MM.1S (cell line): Measurements from ENCODE around the gene NRP2.

Experiments
- DNase-seq: peaks from one replicate; pipeline ENCODE4 v3.0.0-alpha.2; 2015
- H2AFZ ChIP-seq: fragments of 300-600 bp; sonication (generic); 2 replicates; pipeline ENCODE4 v1.6.0; 2016; ENCODE audit warnings: antibody characterized with exemption, low read length
- H3F3A ChIP-seq: fragments of 300-600 bp; sonication (generic); 2 replicates; pipeline ENCODE4 v1.6.1; 2016; ENCODE audit warnings: mild to moderate bottlenecking, antibody characterized with exemption, low read length, moderate library complexity, mixed read lengths; ENCODE audit not compliant: insufficient read depth
- H3K27ac ChIP-seq: fragments of 300-600 bp; sonication (generic); 2 replicates; pipeline ENCODE4 v1.5.1; 2016; ENCODE audit warnings: mild to moderate bottlenecking, low read length
- H3K27me3 ChIP-seq: fragments of 300-600 bp; sonication (generic); replicated peaks from 2 replicates; pipeline ENCODE4 v1.6.0; 2016; ENCODE audit warnings: low read length; ENCODE audit not compliant: insufficient read depth
- H3K36me3 ChIP-seq: fragments of 300-600 bp; sonication (generic); replicated peaks from 2 replicates; pipeline ENCODE4 v1.6.1; 2016; ENCODE audit warnings: mild to moderate bottlenecking, low read length, mixed read lengths; ENCODE audit not compliant: insufficient read depth
- H3K4me1 ChIP-seq: fragments of 300-600 bp; sonication (generic); 2 replicates; pipeline ENCODE4 v1.6.1; 2016; ENCODE audit warnings: low read length, mixed read lengths
- H3K4me2 ChIP-seq: fragments of 300-600 bp; sonication (generic); 2 replicates; pipeline ENCODE4 v1.6.0; 2016; ENCODE audit warnings: low read depth, low read length
- H3K4me3 ChIP-seq: fragments of 300-600 bp; sonication (generic); 2 replicates; pipeline ENCODE4 v1.5.1; 2016; ENCODE audit warnings: low read length, mixed read lengths
- H3K79me2 ChIP-seq: fragments of 300-600 bp; sonication (generic); 2 replicates; pipeline ENCODE4 v1.6.1; 2016; ENCODE audit warnings: mixed run types, low read length, mixed read lengths
- H3K9ac ChIP-seq: fragments of 300-600 bp; sonication (generic); 2 replicates; pipeline ENCODE4 v1.6.1; 2016; ENCODE audit warnings: low read length, mixed read lengths
- H3K9me2 ChIP-seq: fragments of 300-600 bp; sonication (generic); replicated peaks from 2 replicates; pipeline ENCODE4 v1.6.1; 2016; ENCODE audit warnings: mild to moderate bottlenecking, low read length, mixed read lengths; ENCODE audit not compliant: insufficient read depth
- H3K9me3 ChIP-seq: fragments of 300-600 bp; sonication (generic); replicated peaks from 2 replicates; pipeline ENCODE4 v1.6.1; 2016; ENCODE audit warnings: mild to moderate bottlenecking, low read length, mixed read lengths; ENCODE audit not compliant: insufficient read depth
- H4K20me1 ChIP-seq: fragments of 300-600 bp; sonication (generic); 2 replicates; pipeline ENCODE4 v1.6.1; 2016; ENCODE audit warnings: mild to moderate bottlenecking, low read length, moderate library complexity, mixed read lengths; ENCODE audit not compliant: insufficient read depth
- EZH2 ChIP-seq: fragments of 300-600 bp; sonication (generic); optimal IDR thresholded peaks from 2 replicates; pipeline ENCODE3; 2017; ENCODE audit warnings: low read depth, mild to moderate bottlenecking, antibody characterized with exemption, low read length, mixed read lengths
- EZH2phosphoT487 ChIP-seq: fragments of 300-600 bp; sonication (generic); IDR thresholded peaks from 2 replicates; pipeline ENCODE4 v1.6.1; 2018; ENCODE audit warnings: antibody characterized with exemption, low read length
- TF ChIP-seq, protein P1 (sequence below): fragments of 300-600 bp; sonication (generic); IDR thresholded peaks from 2 replicates; pipeline ENCODE4 v1.5.1; 2016; ENCODE audit warnings: antibody characterized with exemption, low read length, mixed read lengths

NRP2 gene

DNA sequence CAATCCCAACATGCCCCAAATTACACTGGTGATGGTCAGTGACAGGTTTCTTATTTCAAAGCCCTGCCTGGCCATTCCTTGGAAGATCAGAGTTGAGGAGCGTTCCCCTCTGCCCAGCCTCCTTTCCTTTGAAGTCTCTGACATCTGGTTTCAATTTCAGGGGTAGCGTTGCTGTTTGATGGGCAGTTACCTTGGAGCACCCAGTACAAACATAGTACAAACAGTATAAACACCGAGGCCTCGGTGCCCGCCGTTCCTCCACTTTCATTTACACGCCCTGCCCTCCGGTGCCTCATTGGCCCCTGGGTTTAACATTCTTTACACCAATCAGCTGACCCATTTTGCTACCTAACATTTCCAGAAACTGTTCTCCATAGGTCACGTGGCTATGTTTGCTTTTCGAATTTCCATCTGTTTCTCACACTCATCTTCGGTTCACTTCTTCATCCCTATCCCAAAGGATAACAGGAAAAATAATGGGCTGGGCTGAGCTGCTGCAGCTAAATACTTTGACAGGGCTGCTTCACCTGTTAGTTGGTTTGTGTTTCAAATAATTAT is 65.6 kb downstream of the NRP2 start:
- Histone ChIP-seq H3K4me1 (no peaks in the 10 kb centered on the region), H4K20me1 (no peaks in the 10 kb centered on the region), H3K9ac (no peak overlapping the region), H3K79me2 (no peaks in the 10 kb centered on the region), H3K9me3 (no peaks in the 10 kb centered on the region), H3K9me2 (no peaks in the 10 kb centered on the region), H3K27me3 (no peaks in the 10 kb centered on the region), H3K27ac (no peak overlapping the region), H2AFZ (no peak overlapping the region), H3K4me2 (no peak overlapping the region), H3K4me3 (no peak overlapping the region), H3F3A (no peaks in the 10 kb centered on the region), H3K36me3 (no peaks in the 10 kb centered on the region)
- TF ChIP-seq EZH2phosphoT487 (no peak), EZH2 (no peak)
- TF ChIP-seq, protein P1, sequence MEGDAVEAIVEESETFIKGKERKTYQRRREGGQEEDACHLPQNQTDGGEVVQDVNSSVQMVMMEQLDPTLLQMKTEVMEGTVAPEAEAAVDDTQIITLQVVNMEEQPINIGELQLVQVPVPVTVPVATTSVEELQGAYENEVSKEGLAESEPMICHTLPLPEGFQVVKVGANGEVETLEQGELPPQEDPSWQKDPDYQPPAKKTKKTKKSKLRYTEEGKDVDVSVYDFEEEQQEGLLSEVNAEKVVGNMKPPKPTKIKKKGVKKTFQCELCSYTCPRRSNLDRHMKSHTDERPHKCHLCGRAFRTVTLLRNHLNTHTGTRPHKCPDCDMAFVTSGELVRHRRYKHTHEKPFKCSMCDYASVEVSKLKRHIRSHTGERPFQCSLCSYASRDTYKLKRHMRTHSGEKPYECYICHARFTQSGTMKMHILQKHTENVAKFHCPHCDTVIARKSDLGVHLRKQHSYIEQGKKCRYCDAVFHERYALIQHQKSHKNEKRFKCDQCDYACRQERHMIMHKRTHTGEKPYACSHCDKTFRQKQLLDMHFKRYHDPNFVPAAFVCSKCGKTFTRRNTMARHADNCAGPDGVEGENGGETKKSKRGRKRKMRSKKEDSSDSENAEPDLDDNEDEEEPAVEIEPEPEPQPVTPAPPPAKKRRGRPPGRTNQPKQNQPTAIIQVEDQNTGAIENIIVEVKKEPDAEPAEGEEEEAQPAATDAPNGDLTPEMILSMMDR, result no peak
- no peak for DNase-seq

DNA sequence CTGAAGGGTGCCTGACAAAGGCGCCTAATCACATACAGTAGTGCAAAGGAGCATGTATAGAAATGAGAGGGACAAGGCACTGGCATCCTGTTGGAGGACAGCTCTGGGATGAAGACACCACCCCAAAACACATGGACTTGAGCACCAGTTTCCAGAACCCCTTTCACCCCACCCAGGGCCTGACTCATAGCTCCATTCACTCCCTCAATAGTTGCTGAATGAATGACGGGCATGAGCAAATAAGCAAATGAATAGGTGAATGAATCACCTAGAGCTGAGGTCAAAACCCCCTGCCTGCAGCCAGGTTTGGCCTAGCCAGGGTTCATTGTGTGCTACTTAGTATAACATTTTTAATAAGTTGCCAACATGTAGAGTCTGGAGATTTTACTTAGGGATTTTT is 66.3 kb downstream of the NRP2 start:
- Histone ChIP-seq H3K4me1 (no peaks in the 10 kb centered on the region), H3F3A (no peaks in the 10 kb centered on the region), H3K9me3 (no peaks in the 10 kb centered on the region), H4K20me1 (no peaks in the 10 kb centered on the region), H3K36me3 (no peaks in the 10 kb centered on the region), H3K27me3 (no peaks in the 10 kb centered on the region), H2AFZ (no peak overlapping the region), H3K4me3 (no peak overlapping the region), H3K9me2 (no peaks in the 10 kb centered on the region), H3K79me2 (no peaks in the 10 kb centered on the region), H3K4me2 (no peak overlapping the region), H3K9ac (no peak overlapping the region), H3K27ac (no peak overlapping the region)
- TF ChIP-seq EZH2 (no peak), EZH2phosphoT487 (no peak)
- TF ChIP-seq, protein P1, result no peak
- no peak for DNase-seq

DNA sequence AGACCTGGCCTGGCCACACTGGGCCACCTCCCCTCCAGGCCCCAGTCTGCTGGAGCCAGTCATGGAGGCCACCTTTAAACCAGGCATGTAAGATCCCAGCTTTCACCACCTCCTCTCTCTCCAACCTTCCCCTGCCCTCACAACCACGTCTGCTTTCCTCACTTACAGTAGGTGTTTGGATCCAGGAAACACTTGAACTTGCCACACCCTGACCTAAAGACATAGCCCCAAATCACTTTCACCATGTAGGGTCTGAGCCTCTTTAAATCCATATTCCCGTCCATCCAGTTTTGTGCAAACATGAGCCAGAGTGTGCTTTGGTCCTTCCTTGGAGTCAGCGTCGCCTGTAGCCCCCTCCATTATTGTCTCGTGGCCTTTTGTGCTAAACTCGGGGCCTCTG is 66.8 kb downstream of the NRP2 start:
- no peaks in the 10 kb centered on the region for H3K9me2 ChIP-seq
- H3K4me2 ChIP-seq, result no peak overlapping the region
- no peak overlapping the region for H2AFZ ChIP-seq
- DNase-seq, result no peak
- no peak overlapping the region for H3K4me3 ChIP-seq
- H4K20me1 ChIP-seq, result no peaks in the 10 kb centered on the region
- no peak overlapping the region for H3K27ac ChIP-seq
- TF ChIP-seq EZH2, result no peak
- no peak overlapping the region for H3K9ac ChIP-seq
- no peaks in the 10 kb centered on the region for H3F3A ChIP-seq
- no peaks in the 10 kb centered on the region for H3K27me3 ChIP-seq
- no peaks in the 10 kb centered on the region for H3K79me2 ChIP-seq
- H3K36me3 ChIP-seq, result no peaks in the 10 kb centered on the region
- no peaks in the 10 kb centered on the region for H3K4me1 ChIP-seq
- no peaks in the 10 kb centered on the region for H3K9me3 ChIP-seq

DNA sequence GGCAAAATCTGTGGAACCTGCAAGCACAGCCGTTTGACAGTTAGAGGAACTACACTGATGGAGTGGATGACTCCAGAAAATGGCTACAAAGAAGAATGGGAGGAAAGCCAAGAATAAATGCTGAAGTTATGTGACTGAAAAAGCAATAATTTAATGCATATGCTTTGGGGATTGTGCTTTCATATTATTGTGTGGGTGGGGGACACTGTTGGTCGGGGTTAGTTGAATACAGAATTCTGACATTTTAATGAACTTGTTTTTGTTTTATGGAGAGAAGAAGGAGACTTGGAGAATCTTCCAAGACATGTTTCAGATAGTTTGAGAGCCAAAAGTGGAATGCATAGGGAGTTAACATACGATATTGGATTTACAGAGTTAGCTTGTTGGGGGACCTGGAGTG is 68.5 kb downstream of the NRP2 start:
- Histone ChIP-seq H3K36me3 (no peaks in the 10 kb centered on the region), H2AFZ (no peak overlapping the region), H3F3A (no peaks in the 10 kb centered on the region), H3K27me3 (no peaks in the 10 kb centered on the region), H3K9me2 (no peaks in the 10 kb centered on the region), H3K9me3 (no peaks in the 10 kb centered on the region), H3K4me1 (no peaks in the 10 kb centered on the region), H3K27ac (no peak overlapping the region), H3K4me2 (no peak overlapping the region), H3K4me3 (no peak overlapping the region), H3K79me2 (no peaks in the 10 kb centered on the region), H4K20me1 (no peaks in the 10 kb centered on the region), H3K9ac (no peak overlapping the region)
- no peak for DNase-seq
- TF ChIP-seq EZH2phosphoT487, result no peak
- TF ChIP-seq, protein P1, result no peak
- no peak for TF ChIP-seq EZH2
